ENCODE measurements around the gene DYNC1I1.

Gene DYNC1I1

DNA sequence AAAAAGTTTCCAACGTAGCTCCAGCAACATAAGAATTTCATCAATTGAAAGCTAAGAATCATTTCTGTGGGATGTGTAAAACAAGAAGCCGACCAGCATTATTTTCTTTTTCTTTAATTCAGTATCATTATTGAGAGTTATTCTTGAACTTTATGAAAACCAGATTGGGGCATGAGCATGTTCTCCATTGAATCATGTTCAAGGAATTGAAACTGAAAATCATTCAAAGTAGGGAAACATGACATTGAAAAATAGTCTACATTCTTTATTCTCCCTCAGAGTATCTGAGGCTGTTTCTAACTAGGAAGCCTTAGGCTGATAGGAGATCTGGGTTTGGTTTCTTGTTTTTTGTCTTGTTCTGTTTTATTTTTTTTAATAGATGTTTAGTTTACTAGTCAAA, 253.7 kb downstream of the DYNC1I1 start:
- DNase-seq (ENCODE audit: low spot score): no peak

DNA sequence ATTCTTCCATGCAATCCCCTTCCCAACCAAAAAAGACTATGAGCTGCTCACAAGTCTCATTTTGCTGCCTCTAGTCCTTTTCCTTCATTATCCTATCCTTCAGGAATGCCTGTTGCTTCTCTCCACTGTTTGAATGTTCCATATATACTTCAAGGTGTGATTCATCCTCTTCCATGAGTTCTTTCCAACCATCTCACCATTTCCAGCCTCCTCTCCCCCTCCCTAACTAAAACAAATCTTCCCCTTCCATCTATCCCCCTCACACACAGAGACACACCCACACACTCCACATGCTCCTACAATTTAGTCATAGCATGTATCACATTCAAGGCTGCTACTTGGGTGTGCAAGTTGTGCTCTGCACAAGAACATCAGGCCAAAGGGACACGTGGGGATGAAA, 254.3 kb downstream of the DYNC1I1 start:
- DNase-seq (ENCODE audit: low spot score): peak; percentile 10

GRCh38 chr7:96028729-96029128, 256.4 kb downstream of the DYNC1I1 start:
- no peak for DNase-seq (ENCODE audit: low spot score)

- DNase-seq (ENCODE audit: low spot score): no peak
Measured at GRCh38 chr7:96033009-96033598, 260.8 kb downstream of the DYNC1I1 start.

- no peak for DNase-seq (ENCODE audit: low spot score)
Measured at GRCh38 chr7:96034940-96035727, 262.8 kb downstream of the DYNC1I1 start.

GRCh38 chr7:96040250-96040772, 268.0 kb downstream of the DYNC1I1 start:
- no peak for DNase-seq (ENCODE audit: low spot score)

DNA sequence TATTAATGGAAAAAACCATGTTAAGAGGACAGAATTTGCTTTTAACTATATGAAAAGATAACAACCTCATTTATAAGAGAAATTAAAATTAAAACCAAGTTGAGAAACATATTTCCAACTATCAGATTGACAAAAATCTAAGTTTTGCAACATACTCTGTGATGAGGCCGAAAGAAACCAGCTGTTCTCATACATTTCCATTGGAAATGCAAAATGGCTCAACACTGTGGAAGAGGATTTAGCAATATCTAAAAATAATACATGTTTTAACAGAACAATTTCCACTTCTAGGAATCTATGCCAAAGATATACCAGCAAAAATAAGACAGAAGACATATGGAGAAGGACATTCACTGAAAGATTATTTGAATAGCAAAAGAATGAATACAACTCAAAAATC, 268.8 kb downstream of the DYNC1I1 start:
- no peak for DNase-seq (ENCODE audit: low spot score)

DNA sequence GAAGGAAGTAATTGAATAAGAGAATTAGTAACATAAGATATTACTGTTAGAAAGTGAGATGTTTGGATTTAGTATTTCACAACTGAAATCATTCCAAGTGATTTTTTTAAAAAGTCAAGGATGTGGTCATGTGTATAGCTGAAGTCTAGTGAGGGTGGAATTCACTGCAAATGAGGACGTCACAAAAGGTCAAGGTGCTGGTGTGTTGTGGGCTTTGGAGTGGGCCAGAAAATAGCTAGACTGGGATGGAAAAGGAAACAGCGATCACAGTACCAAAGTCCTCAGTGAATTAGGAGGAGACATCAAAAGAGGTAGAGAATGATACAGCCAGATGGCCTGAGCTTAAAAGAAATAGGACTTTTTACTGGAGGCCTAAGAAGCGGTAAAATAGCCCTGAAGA, 272.8 kb downstream of the DYNC1I1 start:
- no peak for DNase-seq (ENCODE audit: low spot score)

GRCh38 chr7:96045919-96046318, 273.6 kb downstream of the DYNC1I1 start:
- DNase-seq (ENCODE audit: low spot score): no peak

- no peak for DNase-seq (ENCODE audit: low spot score)
Measured at GRCh38 chr7:96052289-96052688, 279.9 kb downstream of the DYNC1I1 start.

GRCh38 chr7:96052860-96053470, 280.6 kb downstream of the DYNC1I1 start:
- DNase-seq (ENCODE audit: low spot score): no peak

DNA sequence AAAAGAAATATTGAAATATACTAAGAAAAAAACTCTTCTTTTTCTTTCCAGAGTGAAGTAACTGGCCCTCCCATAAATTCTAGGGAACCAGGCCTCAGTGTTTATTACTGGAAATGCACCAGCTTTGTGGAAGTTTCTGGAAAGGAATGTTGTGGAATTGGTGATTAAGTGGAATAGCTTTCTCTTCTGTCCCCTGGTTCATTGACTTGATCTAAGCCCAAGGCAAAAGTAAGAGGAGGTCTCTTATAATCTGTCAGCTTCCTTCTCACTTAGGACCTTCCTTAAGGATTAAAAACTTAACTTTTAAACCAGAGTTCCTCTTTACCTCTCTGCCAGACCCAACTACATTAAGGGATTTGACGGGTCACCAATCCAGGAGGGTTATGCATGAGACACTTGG, 283.4 kb downstream of the DYNC1I1 start:
- no peak for DNase-seq (ENCODE audit: low spot score)

- no peak for DNase-seq (ENCODE audit: low spot score)
Measured at GRCh38 chr7:96059075-96059474, 286.7 kb downstream of the DYNC1I1 start.

GRCh38 chr7:96061009-96061408, 288.7 kb downstream of the DYNC1I1 start:
- no peak for DNase-seq (ENCODE audit: low spot score)

GRCh38 chr7:96061844-96062243, 289.5 kb downstream of the DYNC1I1 start:
- DNase-seq (ENCODE audit: low spot score): no peak

DNA sequence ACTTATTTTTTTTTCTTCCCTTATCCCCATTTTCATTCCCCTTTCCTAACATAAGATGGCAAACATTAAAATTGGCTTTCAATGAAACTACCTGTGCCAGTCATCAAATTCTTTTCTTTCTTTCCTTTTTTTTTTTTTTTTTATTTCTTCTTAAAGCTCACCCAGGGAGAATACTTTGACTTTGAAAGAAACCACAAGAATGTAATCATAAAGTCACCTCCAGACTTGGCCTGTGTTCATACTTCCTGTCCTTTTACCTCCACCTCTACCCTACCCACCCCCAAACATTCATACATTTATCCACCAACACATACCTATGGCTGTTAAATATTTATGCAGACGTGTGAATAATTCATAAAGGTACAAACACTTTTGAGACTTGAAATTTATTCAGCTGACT, 295.0 kb downstream of the DYNC1I1 start:
- DNase-seq (ENCODE audit: low spot score): no peak

GRCh38 chr7:96069401-96069800, 297.0 kb downstream of the DYNC1I1 start:
- no peak for DNase-seq (ENCODE audit: low spot score)

- no peak for DNase-seq (ENCODE audit: low spot score)
Measured at GRCh38 chr7:96074871-96075270, 302.5 kb downstream of the DYNC1I1 start.

DNA sequence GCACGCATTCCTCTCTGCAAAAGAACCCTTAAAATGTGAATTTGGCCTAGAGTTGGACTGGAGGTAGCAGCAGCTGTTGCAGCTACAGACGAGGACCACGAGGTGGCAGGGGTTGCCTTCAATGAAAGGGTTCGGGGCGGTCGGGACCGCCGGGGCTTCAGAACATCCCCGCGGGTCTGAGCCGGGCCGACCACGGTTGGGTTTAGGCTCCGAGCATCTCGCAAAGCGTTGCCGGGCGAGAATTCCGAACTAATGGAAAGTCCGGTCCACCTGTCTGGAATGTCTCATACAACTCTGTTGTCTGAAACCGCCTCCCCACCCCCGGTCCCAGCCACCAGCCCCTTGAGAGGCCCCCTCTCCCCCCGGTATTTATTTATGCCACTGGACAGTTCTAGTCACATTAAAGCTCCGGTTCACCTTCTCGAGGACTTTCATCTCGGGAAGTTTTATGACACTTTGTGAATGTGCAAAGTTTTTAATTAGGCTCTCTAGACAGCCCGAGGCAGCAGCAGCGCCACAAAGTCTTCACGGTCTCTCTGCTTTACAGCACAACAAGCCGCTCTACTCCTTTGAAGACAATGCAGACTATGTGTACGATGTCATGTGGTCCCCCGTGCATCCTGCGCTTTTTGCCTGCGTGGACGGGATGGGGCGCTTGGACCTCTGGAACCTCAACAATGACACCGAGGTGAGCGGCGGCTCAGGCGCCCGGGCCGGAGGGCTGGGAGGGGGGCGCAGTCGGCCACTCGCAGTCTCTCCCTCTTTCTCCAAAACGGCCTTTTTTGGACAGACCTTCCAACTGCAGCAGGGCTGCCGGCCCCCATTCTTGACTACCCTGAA, 303.4 kb downstream of the DYNC1I1 start:
- peak; percentile 85 for DNase-seq (ENCODE audit: low spot score)

DNA sequence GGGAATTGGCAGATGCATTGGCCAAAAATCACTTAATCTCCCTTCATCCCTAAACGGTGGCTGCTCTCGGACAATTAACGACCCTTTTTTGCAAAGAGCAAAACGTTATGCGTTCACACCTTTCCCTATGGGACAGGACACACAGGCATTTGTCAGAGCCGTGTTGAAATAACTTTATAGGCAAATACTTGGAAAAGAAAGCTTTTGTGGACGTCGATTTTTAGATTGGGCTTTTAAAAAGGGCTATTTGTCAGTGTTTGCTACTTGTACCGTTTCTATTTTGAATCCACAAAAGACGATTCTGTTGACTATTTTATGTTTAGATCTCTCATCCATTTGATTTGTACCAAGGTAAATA, 304.0 kb downstream of the DYNC1I1 start:
- DNase-seq (ENCODE audit: low spot score): no peak

DNA sequence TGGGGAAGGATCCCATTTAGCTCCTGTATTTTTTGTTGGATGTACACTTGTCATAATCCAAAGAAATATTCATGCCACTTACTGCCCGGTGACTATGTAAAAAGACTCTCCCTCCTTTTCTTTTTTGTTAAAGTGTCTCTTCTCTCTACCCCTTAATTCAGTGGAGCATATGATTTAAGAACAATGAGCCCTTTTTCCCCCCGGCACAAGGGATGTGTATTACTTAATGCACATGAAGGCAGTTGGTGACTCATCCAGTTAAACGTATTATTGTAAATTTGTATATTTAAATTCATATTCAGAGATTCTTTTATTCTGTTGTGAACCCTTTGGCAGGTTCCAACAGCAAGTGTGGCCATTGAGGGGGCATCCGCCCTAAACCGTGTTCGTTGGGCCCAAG, 307.7 kb downstream of the DYNC1I1 start:
- DNase-seq (ENCODE audit: low spot score): no peak

GRCh38 chr7:96084881-96085553, 312.7 kb downstream of the DYNC1I1 start:
- DNase-seq (ENCODE audit: low spot score): peak; percentile 55
